ENCODE results near the gene PRKCH. TPM values are rescaled to one million over a fixed set of nuclear protein-coding genes. Genes with fewer than 3 reads are reported as not detected.

PRKCH gene
- total and polyA plus RNA-seq, 2 of the 13 experiments (the other 11 are each of a cell fraction or from before 2014, with no cell fraction given), result 0.48 to 1.3 TPM

DNA sequence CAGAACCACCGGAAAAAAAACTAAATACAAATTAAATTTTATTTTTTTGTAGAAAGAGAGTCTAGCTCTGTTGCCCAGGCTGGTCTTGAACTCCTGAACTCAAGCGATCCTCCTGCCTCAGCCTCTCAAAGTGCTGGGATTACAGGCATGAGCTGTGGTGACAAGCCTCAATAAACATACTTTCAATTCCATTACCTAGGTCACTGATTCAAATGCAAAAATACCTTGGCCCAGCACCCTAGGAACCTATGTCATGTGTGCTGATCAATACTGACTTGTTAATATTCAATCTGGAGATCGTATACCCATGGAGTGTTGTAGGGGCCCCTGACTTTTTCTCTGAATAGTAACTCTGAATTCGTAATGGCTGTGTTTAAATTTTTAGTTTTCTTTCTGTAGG is 33.2 kb upstream of the PRKCH start:
- DNase-seq (ENCODE audit: low spot score) (peak; percentile 11), FAIRE-seq (no peak), ATAC-seq (peak; percentile 89)
- Histone ChIP-seq H4K20me1 (ENCODE audit: insufficient read depth, low read length) (no peaks in the 10 kb centered on the region), H3K4me3 (replicated peaks in 1 of 3; ENCODE audit: insufficient read depth in 1 of 3, low read depth in 2 of 3, low read length in 3 of 3) (no peak overlapping the region), H3K9ac (ENCODE audit: insufficient read depth, low read depth, low read length) (no peak overlapping the region), H3K79me2 (ENCODE audit: insufficient read depth, low read length) (no peaks in the 10 kb centered on the region), H3K27ac (ENCODE audit: extremely low read length, insufficient read depth, low read length) (no peak overlapping the region), H3K27me3 (ENCODE audit: control insufficient read depth in 1 of 2, insufficient read depth in 2 of 2, low read length in 2 of 2) (no peaks in the 10 kb centered on the region; a peak in 1 of 5 replicates), H3K9me3 (ENCODE audit: low read length) (no peaks in the 10 kb centered on the region), H2AFZ (ENCODE audit: low read length) (no peak overlapping the region), H3K4me1 (ENCODE audit: insufficient read depth, low read length) (peaks cover 24% of the 10 kb centered on the region), H3K36me3 (replicated peaks in 1 of 2; ENCODE audit: control insufficient read depth in 1 of 2, insufficient read depth in 2 of 2, low read length in 2 of 2) (no peaks in the 10 kb centered on the region), H3K4me2 (ENCODE audit: low read depth, low read length) (peak overlapping the region; percentile 13; the same call in 1 of the 2 replicates)
- WGBS (ENCODE audit: low lambda C conversion rate), result 2% methylated on average over 4 of the region's 4 CpGs
- ChIA-PET POLR2A (no interaction called here), CTCF (ENCODE audit: low intra/inter-chr PET ratio, low total read pairs) (no interaction called here)
- intact Hi-C loops (cut with micrococcal nuclease; ENCODE audit: unreplicated experiment), result no loop called here
- no TSS peak for BruUV-seq (replicated peaks)
- in situ Hi-C loops (cut with HindIII; ENCODE audit: extremely low pct_ligation_motif_present, low pct_unique_long_range_greater_than_20kb), result loop anchor here (25.0 kb wide), 1 partner anchor 549 kb away; no protein-coding TSS in a partner anchor
- TF ChIP-seq ZNF235 (CRISPR knock-in tag; IDR thresholded peaks at IDR 0.05; ENCODE audit: borderline replicate concordance), result no peak
- TF ChIP-seq ELF4 (CRISPR knock-in tag; IDR thresholded peaks at IDR 0.05; ENCODE audit: borderline replicate concordance), result no peak
- no peak for TF ChIP-seq HNF4A (CRISPR knock-in tag; IDR thresholded peaks at IDR 0.05)
- TF ChIP-seq SRSF4 (IDR thresholded peaks at IDR 0.05; ENCODE audit: low read depth, low read length, poor library complexity, severe bottlenecking), result no peak
- no peak for TF ChIP-seq ZIK1 (CRISPR knock-in tag; IDR thresholded peaks at IDR 0.05; ENCODE audit: borderline replicate concordance, low read depth)
- TF ChIP-seq, protein P1, sequence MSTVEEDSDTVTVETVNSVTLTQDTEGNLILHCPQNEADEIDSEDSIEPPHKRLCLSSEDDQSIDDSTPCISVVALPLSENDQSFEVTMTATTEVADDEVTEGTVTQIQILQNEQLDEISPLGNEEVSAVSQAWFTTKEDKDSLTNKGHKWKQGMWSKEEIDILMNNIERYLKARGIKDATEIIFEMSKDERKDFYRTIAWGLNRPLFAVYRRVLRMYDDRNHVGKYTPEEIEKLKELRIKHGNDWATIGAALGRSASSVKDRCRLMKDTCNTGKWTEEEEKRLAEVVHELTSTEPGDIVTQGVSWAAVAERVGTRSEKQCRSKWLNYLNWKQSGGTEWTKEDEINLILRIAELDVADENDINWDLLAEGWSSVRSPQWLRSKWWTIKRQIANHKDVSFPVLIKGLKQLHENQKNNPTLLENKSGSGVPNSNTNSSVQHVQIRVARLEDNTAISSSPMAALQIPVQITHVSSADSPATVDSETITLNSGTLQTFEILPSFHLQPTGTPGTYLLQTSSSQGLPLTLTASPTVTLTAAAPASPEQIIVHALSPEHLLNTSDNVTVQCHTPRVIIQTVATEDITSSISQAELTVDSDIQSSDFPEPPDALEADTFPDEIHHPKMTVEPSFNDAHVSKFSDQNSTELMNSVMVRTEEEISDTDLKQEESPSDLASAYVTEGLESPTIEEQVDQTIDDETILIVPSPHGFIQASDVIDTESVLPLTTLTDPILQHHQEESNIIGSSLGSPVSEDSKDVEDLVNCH (CRISPR knock-in tag; IDR thresholded peaks at IDR 0.05), result no peak
- TF ChIP-seq ZSCAN25 (CRISPR knock-in tag; IDR thresholded peaks at IDR 0.05), result no peak
- no peak for TF ChIP-seq ZNF510 (CRISPR knock-in tag; IDR thresholded peaks at IDR 0.05; ENCODE audit: low read depth)
- TF ChIP-seq ZNF839 (CRISPR knock-in tag; IDR thresholded peaks at IDR 0.05; ENCODE audit: borderline replicate concordance), result no peak
- no peak for TF ChIP-seq ZNF337 (CRISPR knock-in tag; IDR thresholded peaks at IDR 0.05; ENCODE audit: borderline replicate concordance, low read depth)
- TF ChIP-seq ADNP (CRISPR knock-in tag; IDR thresholded peaks at IDR 0.05), result peak; percentile 89; the same call in 1 of the 2 replicates
- no peak for TF ChIP-seq CAMTA2 (CRISPR knock-in tag; IDR thresholded peaks at IDR 0.05; ENCODE audit: borderline replicate concordance)
- TF ChIP-seq, protein P2, sequence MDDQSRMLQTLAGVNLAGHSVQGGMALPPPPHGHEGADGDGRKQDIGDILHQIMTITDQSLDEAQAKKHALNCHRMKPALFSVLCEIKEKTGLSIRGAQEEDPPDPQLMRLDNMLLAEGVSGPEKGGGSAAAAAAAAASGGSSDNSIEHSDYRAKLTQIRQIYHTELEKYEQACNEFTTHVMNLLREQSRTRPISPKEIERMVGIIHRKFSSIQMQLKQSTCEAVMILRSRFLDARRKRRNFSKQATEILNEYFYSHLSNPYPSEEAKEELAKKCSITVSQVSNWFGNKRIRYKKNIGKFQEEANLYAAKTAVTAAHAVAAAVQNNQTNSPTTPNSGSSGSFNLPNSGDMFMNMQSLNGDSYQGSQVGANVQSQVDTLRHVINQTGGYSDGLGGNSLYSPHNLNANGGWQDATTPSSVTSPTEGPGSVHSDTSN (CRISPR knock-in tag; IDR thresholded peaks at IDR 0.05; ENCODE audit: borderline replicate concordance), result no peak
- TF ChIP-seq, protein P3, sequence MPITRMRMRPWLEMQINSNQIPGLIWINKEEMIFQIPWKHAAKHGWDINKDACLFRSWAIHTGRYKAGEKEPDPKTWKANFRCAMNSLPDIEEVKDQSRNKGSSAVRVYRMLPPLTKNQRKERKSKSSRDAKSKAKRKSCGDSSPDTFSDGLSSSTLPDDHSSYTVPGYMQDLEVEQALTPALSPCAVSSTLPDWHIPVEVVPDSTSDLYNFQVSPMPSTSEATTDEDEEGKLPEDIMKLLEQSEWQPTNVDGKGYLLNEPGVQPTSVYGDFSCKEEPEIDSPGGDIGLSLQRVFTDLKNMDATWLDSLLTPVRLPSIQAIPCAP (CRISPR knock-in tag; IDR thresholded peaks at IDR 0.05; ENCODE audit: low read depth), result no peak
- no peak for TF ChIP-seq ZFP1 (CRISPR knock-in tag; IDR thresholded peaks at IDR 0.05)
- TF ChIP-seq ZZZ3 (CRISPR knock-in tag; IDR thresholded peaks at IDR 0.05; ENCODE audit: borderline replicate concordance), result no peak
- no peak for TF ChIP-seq PLRG1 (conservative IDR thresholded peaks at IDR 0.05)
- no peak for TF ChIP-seq ELF3 (CRISPR knock-in tag; IDR thresholded peaks at IDR 0.05)
- TF ChIP-seq SOX6 (IDR thresholded peaks at IDR 0.05), result no peak
- peak; percentile 37; the same call in 1 of the 2 replicates for TF ChIP-seq SOX6 (CRISPR knock-in tag; IDR thresholded peaks at IDR 0.05)
- TF ChIP-seq ZNF460 (CRISPR knock-in tag; IDR thresholded peaks at IDR 0.05; ENCODE audit: borderline replicate concordance), result no peak
